GM10266 (cell line): ENCODE results near the gene DPM2.

Experiments
- DNase-seq: peaks from one replicate; pipeline ENCODE4 v3.0.0; 2012; ENCODE audit errors: extremely low spot score
- TF ChIP-seq, protein P1 (sequence below): IDR thresholded peaks from 2 replicates; pipeline ENCODE4 v1.5.1; 2012; ENCODE audit warnings: mild to moderate bottlenecking, low read depth; ENCODE audit not compliant: control insufficient read depth, insufficient read depth; ENCODE audit errors: missing control alignments

The DPM2 gene, protein sequence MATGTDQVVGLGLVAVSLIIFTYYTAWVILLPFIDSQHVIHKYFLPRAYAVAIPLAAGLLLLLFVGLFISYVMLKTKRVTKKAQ

DNA sequence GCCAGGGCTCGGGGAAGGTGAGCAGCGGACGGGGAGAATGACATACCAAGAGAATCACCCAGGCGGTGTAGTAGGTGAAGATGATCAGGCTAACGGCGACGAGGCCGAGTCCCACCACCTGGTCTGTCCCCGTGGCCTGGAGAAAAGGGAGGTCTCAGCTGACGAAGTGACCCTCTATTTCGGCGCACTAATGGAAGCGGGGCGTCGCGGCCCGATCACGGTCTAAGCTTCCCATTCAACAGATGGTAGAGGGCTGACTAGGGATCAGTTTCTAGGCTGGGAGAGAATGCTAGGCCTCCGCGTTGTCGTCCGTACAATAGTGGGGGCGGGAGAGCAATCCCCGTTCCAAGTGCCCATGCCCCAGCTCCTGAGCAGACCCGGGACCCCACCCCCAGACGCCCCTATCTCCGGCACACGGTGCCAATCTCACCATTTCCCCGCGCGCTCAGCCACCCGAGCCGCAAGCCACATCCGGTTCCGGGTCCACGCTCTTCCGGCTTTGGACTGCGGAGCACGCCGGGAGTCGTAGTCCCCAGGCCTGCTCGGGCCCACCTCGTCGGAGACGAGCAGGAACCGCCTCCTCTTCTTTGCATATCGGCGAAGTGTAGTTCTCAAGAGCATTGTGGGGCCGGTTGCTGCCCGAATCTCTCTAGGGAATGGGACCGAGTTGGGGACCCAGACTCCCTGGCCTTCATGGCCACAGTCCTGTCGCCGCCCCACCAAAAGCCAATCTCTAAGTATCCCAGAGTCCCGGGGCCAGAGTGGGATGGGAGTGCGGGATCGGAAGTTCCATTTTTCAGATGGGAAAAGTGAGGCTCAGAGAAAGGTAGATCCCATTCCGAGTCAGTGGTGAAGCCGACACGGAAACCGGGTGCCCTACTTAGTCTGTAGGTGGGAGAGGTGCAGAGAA is at the start of gene DPM2:
Gene DPM2, minus strand, starts transcription at position 467 of the 910 bp plus-strand sequence. Its CDS starts 34 bp downstream, at position 433.
- TF ChIP-seq, protein P1, sequence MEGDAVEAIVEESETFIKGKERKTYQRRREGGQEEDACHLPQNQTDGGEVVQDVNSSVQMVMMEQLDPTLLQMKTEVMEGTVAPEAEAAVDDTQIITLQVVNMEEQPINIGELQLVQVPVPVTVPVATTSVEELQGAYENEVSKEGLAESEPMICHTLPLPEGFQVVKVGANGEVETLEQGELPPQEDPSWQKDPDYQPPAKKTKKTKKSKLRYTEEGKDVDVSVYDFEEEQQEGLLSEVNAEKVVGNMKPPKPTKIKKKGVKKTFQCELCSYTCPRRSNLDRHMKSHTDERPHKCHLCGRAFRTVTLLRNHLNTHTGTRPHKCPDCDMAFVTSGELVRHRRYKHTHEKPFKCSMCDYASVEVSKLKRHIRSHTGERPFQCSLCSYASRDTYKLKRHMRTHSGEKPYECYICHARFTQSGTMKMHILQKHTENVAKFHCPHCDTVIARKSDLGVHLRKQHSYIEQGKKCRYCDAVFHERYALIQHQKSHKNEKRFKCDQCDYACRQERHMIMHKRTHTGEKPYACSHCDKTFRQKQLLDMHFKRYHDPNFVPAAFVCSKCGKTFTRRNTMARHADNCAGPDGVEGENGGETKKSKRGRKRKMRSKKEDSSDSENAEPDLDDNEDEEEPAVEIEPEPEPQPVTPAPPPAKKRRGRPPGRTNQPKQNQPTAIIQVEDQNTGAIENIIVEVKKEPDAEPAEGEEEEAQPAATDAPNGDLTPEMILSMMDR: no peak
- peak; percentile 95 for DNase-seq

DNA sequence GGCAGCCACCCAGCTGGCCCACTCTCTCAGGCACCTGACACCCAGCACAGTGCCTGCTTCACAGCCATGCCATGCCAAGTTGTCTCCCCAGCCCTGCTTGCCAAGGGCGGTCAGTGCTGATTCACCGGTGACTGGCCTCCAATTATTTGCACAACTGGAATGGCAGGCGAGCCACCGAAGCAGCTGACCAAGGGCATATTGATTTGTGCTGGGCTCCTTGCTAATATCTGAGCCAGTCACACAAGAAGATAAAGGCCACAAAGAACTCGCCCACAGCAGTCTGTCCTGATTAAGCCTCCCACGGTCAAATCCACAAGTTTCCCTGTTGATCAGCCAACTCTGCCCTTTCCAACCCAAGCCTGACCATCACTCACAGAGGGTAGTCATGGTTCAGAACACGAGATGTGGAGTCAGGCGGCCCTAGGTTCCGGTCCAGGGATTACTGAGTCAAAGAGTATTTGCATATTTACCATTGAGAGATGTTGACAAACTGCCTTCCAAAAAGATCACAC is 49.5 kb upstream of the DPM2 start:
- TF ChIP-seq, protein P1: no peak
- DNase-seq: no peak

DNA sequence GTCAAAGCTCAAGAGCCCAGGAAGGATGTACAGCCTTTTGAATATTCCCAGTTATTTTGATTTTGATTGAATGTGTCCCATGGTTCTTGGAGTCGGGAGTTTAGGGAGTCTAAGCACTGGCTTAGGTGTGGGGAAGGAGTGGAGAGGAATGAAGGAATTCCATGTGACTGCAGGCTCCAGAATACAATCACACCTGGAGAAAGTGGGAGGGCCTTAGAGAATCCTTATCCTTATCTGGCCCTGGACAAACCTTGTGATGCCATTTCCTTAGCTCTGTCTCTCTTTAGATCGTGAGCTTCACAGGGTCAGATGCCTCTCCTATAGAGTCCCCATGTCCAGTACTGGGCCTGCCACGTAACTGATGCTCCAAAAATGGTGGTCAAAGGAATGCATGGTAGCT is 47.4 kb upstream of the DPM2 start:
- TF ChIP-seq, protein P1: no peak
- DNase-seq: no peak

DNA sequence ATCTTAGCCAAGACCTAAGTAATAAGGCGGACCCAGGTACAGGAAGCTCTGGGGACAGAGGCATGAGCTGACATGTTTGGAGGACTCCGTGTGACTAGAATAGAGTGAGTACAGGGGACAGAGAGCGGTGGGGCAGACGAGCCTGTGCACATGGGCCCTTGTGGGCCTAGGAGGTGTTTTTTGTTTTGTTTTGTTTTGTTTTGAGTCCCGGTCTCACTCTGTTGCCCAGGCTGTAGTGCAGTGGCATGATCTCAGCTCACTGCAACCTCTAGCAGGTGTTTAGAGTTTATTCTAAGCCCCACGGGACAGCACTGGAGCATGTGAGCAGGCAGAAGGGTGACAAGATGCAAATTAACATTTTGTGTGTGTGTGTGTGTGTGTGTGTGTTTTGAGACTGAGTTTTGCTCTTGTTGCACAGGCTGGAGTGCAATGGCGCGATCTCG is 46.2 kb upstream of the DPM2 start:
- TF ChIP-seq, protein P1: no peak
- peak; percentile 70 for DNase-seq

DNA sequence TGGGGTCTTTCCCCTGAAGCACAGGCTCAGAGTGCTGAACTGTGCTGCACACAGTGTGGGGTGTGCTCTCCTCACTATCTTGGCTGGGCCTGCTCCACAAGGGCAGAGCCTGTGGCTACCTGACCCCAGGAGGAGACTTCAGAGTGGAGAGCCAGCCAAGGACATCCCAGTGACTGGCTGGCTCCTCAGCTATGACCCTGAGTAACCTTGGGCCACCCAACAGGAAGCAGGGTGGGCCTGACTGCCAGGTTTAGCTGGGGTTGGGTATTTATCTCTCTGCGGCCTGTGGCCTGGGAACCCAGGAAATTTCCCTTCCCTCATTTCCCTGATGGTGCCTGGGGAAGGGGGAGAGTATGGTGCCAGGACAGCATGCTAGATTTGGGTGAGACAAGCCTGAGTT is 45.3 kb upstream of the DPM2 start:
- TF ChIP-seq, protein P1: no peak

DNA sequence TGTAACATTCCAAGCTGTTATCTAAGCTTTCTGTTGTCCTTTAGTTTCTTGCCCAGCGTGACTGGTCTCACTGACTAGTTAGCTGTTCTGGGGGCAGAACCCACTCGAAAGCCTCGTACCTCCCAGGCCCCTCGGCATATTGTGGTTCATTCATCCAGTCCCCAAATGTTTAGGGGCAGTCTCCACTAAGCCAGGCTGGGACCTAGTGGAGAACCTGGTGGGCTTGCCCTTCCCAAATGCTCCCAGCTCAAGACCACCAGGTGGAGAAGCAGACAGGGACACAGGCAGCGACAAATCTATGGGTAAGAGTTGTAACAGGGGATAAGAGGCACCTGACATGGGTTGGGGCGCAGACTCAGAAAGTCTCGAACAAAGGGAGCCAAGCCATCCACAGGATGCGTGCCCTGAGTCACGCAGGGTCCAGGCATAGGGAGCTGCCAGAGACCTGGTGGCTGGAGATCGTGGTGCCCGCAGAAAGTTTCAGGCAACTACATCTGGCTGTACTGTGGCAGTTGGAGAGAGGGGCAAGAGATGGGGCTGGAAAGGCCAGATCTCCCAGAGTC is 44.0 kb upstream of the DPM2 start:
- DNase-seq: no peak
- TF ChIP-seq, protein P1: no peak

More for the DNA sequence above, 45.3 kb upstream of the DPM2 start:
- no peak for DNase-seq
